Anterior cingulate cortex (tissue), 58 donors: ENCODE results near the gene BICD2.

Experiments
- DNase-seq, 58 donors: peaks; one replicate each; lab custom pipeline; 2025; lab: John Stamatoyannopoulos, UW

Gene BICD2

GRCh38 chr9:92749071-92749933, 15.3 kb downstream of the BICD2 start:
- peak in 48 of 58 donors; percentile 24 to 93 (median 70) for DNase-seq

GRCh38 chr9:92748233-92748497, 16.5 kb downstream of the BICD2 start:
- no peak for DNase-seq

GRCh38 chr9:92747459-92748232, 17.0 kb downstream of the BICD2 start:
- DNase-seq = no peak

GRCh38 chr9:92746567-92747458, 17.8 kb downstream of the BICD2 start:
- DNase-seq = no peak

- DNase-seq = no peak
Observed at GRCh38 chr9:92745881-92746280, 18.8 kb downstream of the BICD2 start.

- no peak for DNase-seq
Observed at GRCh38 chr9:92745331-92745730, 19.3 kb downstream of the BICD2 start.

- DNase-seq = no peak
Observed at GRCh38 chr9:92740969-92741368, 23.7 kb downstream of the BICD2 start.

- DNase-seq = no peak
Observed at GRCh38 chr9:92740446-92740961, 24.1 kb downstream of the BICD2 start.

GRCh38 chr9:92740009-92740408, 24.6 kb downstream of the BICD2 start:
- DNase-seq = no peak

- DNase-seq = no peak
Observed at GRCh38 chr9:92739346-92739970, 25.2 kb downstream of the BICD2 start.

GRCh38 chr9:92738661-92739081, 26.0 kb downstream of the BICD2 start:
- peak in 38 of 58 donors; percentile 11 to 76 (median 40) for DNase-seq

- DNase-seq = no peak
Observed at GRCh38 chr9:92737611-92738299, 26.9 kb downstream of the BICD2 start.

GRCh38 chr9:92737216-92737606, 27.4 kb downstream of the BICD2 start:
- DNase-seq = no peak

- no peak for DNase-seq
Observed at GRCh38 chr9:92736563-92737215, 27.9 kb downstream of the BICD2 start.

GRCh38 chr9:92735636-92736562, 28.7 kb downstream of the BICD2 start:
- no peak for DNase-seq

- DNase-seq = no peak
Observed at GRCh38 chr9:92734931-92735635, 29.6 kb downstream of the BICD2 start.

GRCh38 chr9:92730897-92731296, 33.7 kb downstream of the BICD2 start:
- no peak for DNase-seq
